HepG2 (cell line): ENCODE data around the gene ELAVL3. TPM values are rescaled to one million over a fixed set of nuclear protein-coding genes. Genes with fewer than 3 reads are reported as not detected.
A peak's percentile ranks its signal among the peaks of the same experiment; 100 is the strongest.

Experiments used
- AFF4 ChIP-seq: sonication (generic); formaldehyde crosslinking; IDR thresholded peaks from 2 replicates; pipeline ENCODE4 v1.4.0; 2020; ENCODE audit warnings: missing genetic modification reagents
- ARID3A ChIP-seq: IDR thresholded peaks from 2 replicates; pipeline ENCODE4 v1.6.1; 2012; ENCODE audit warnings: low read depth, low read length, improper control_type of control experiment
- BORCS8-MEF2B ChIP-seq: sonication (generic); formaldehyde crosslinking; IDR thresholded peaks from 2 replicates; pipeline ENCODE4 v1.8.0; 2022; ENCODE audit warnings: mild to moderate bottlenecking, missing genetic modification reagents
- FOSL1 ChIP-seq: sonication (generic); formaldehyde crosslinking; IDR thresholded peaks from 2 replicates; pipeline ENCODE4 v1.9.0; 2021; ENCODE audit warnings: missing genetic modification reagents, borderline replicate concordance
- MEIS2 ChIP-seq: sonication (generic); formaldehyde crosslinking; IDR thresholded peaks from 2 replicates; pipeline ENCODE4 v1.9.0; 2021; ENCODE audit warnings: mild to moderate bottlenecking, missing genetic modification reagents
- MTA1 ChIP-seq: sonication (generic); formaldehyde crosslinking; IDR thresholded peaks from 2 replicates; pipeline ENCODE4 v1.4.0; 2020; ENCODE audit warnings: missing genetic modification reagents, mild to moderate bottlenecking, borderline replicate concordance
- MTF1 ChIP-seq: sonication (generic); formaldehyde crosslinking; IDR thresholded peaks from 2 replicates; pipeline ENCODE4 v1.5.0; 2020; ENCODE audit warnings: missing genetic modification reagents
- MYC ChIP-seq: sonication (generic); formaldehyde crosslinking; IDR thresholded peaks from 2 replicates; pipeline ENCODE4 v1.9.0; 2021; ENCODE audit warnings: missing genetic modification reagents, borderline replicate concordance
- PHF20 ChIP-seq: sonication (generic); formaldehyde crosslinking; IDR thresholded peaks from 2 replicates; pipeline ENCODE4 v1.5.0; 2020; ENCODE audit warnings: mild to moderate bottlenecking, missing genetic modification reagents
- SOX6 ChIP-seq, 2 experiments: fragments of 450-650 bp in 1 of 2; sonication (generic) in 1 of 2; formaldehyde crosslinking in 1 of 2; IDR thresholded peaks; 2 replicates each; pipeline versions ENCODE4 v1.4.0 to v1.6.1; 2017 to 2020; ENCODE audit warnings: antibody characterized with exemption in 1 of 2, mild to moderate bottlenecking in 1 of 2, missing genetic modification reagents in 1 of 2
- TMF1 ChIP-seq: sonication (generic); formaldehyde crosslinking; IDR thresholded peaks from 2 replicates; pipeline ENCODE4 v1.8.1; 2022; ENCODE audit warnings: low read depth, missing genetic modification reagents
- YY1 ChIP-seq: IDR thresholded peaks from 2 replicates; pipeline ENCODE4 v1.6.1; 2011; ENCODE audit warnings: low read length, low read depth, moderate library complexity, mild to moderate bottlenecking; ENCODE audit not compliant: insufficient read depth, insufficient replicate concordance
- ZBED4 ChIP-seq: sonication (generic); formaldehyde crosslinking; IDR thresholded peaks from 2 replicates; pipeline ENCODE4 v1.4.0; 2020; ENCODE audit warnings: missing genetic modification reagents, borderline replicate concordance
- ZNF512B ChIP-seq: sonication (generic); formaldehyde crosslinking; IDR thresholded peaks from 2 replicates; pipeline ENCODE4 v1.5.1; 2020; ENCODE audit warnings: missing genetic modification reagents, mild to moderate bottlenecking, borderline replicate concordance
- ZSCAN31 ChIP-seq: sonication (generic); formaldehyde crosslinking; IDR thresholded peaks from 2 replicates; pipeline ENCODE4 v1.5.0; 2020; ENCODE audit warnings: low read depth, mild to moderate bottlenecking, missing genetic modification reagents
- polyA plus RNA-seq, 8 experiments: library from polyadenylated mRNA; depleted of rRNA in 3 of 8; stranded (reverse) in 7 of 8; unstranded in 1 of 8; fragments of >200 nt; fragmentation: Illumina TruSeq in 4 of 8; extraction: Trizol in 4 of 8; gene quantifications; 2 replicates each; pipeline versions ENCODE4 v1.2.1 to v1.2.3, GENCODE V29; 2011 to 2016; ENCODE audit warnings: low read depth in 4 of 8, missing spikeins in 1 of 8, mixed read lengths in 1 of 8; ENCODE audit not compliant: insufficient read depth in 1 of 8
- total RNA-seq, 5 experiments: library from RNA; depleted of rRNA; stranded (reverse); fragments of >200 nt; fragmentation: Illumina TruSeq; extraction: Trizol; gene quantifications; 2 replicates each; pipeline ENCODE4 v1.2.3, GENCODE V29; 2016; ENCODE audit warnings: low read depth in 1 of 5

Gene ELAVL3
- total and polyA plus RNA-seq, 2 of the 13 experiments (the other 11 are each of a cell fraction or from before 2014, with no cell fraction given) = 0.03 TPM; not detected in 1

GRCh38 chr19:11435057-11435832 lies 45.6 kb downstream of the ELAVL3 start, which contains the start of the genes ODAD3 and PRKCSH (continued):
- TF ChIP-seq MEIS2 (CRISPR knock-in tag) = peak; percentile 53; the same call in 1 of the 2 replicates
- no peak for TF ChIP-seq FOSL1
- no peak for TF ChIP-seq MTA1 (CRISPR knock-in tag)
- TF ChIP-seq SOX6 (IDR thresholded peaks at IDR 0.05) = no peak
- TF ChIP-seq SOX6 (CRISPR knock-in tag; IDR thresholded peaks at IDR 0.05) = peak; percentile 65
- TF ChIP-seq PHF20 (CRISPR knock-in tag) = peak; percentile 87
- no peak for TF ChIP-seq TMF1 (CRISPR knock-in tag)
- TF ChIP-seq BORCS8-MEF2B = peak; percentile 92
- no peak for TF ChIP-seq ARID3A
- no peak for TF ChIP-seq MTF1 (CRISPR knock-in tag)
- TF ChIP-seq ZNF512B = no peak
- TF ChIP-seq MYC (CRISPR knock-in tag) = peak; percentile 91; the same call in 1 of the 2 replicates
- peak; percentile 100 for TF ChIP-seq YY1
- TF ChIP-seq ZSCAN31 = peak; percentile 54
- TF ChIP-seq AFF4 = no peak
- no peak for TF ChIP-seq ZBED4
